Fibroblast of the aortic adventitia (primary cell): Measurements from ENCODE around the gene XRRA1. TPM values are rescaled to one million over a fixed set of nuclear protein-coding genes. Genes with fewer than 3 reads are reported as not detected.
"Not testable (repeated sequence)": the region's sequence is repeated elsewhere in the genome, so short reads cannot be mapped to it uniquely, and the experiment has no call there.

ENCODE experiments used
- DNase-seq: peaks from one replicate; pipeline ENCODE4 v3.0.0-alpha.2; 2010; ENCODE audit warnings: low read depth
- H3K4me3 ChIP-seq: 2 replicates; pipeline ENCODE4 v1.5.1; 2011; ENCODE audit warnings: low read depth, mild to moderate bottlenecking, control low read depth, low read length, moderate library complexity
- CTCF ChIP-seq: IDR thresholded peaks from 2 replicates; pipeline ENCODE4 v1.5.1; 2011; ENCODE audit warnings: mild to moderate bottlenecking, low read length, control low read depth, inconsistent platforms; ENCODE audit not compliant: insufficient read depth
- total RNA-seq: library from RNA; depleted of rRNA; stranded (reverse); fragments of >200 nt; gene quantifications from 2 replicates; pipeline ENCODE4 v1.2.3, GENCODE V29; 2012; ENCODE audit warnings: low replicate concordance

The XRRA1 gene
- total RNA-seq, 1 donor: 14.5 TPM

GRCh38 chr11:74966651-74967050, 17.8 kb upstream of the XRRA1 start:
- DNase-seq: no peak
- no peak for TF ChIP-seq CTCF
- no peak overlapping the region for H3K4me3 ChIP-seq

DNA sequence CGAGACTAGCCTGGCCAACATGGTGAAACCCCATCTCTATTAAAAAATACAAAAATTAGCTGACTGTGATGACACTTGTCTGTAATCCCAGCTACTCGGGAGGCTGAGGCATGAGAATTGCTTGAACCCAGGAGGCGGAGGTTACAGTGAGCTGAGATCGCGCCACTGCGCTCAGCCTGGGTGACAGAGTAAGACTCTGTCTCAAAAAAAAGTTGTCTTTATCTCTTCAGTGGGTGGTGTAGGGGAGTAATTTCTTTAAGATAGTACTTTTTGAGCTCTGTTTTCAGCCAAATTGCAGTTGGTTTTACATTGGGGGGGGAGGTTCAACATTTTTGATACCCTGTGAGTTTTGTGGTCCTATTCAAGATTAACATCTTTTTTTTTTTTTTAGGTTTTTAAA, 11.2 kb upstream of the XRRA1 start:
- not testable (repeated sequence) for H3K4me3 ChIP-seq, DNase-seq

DNA sequence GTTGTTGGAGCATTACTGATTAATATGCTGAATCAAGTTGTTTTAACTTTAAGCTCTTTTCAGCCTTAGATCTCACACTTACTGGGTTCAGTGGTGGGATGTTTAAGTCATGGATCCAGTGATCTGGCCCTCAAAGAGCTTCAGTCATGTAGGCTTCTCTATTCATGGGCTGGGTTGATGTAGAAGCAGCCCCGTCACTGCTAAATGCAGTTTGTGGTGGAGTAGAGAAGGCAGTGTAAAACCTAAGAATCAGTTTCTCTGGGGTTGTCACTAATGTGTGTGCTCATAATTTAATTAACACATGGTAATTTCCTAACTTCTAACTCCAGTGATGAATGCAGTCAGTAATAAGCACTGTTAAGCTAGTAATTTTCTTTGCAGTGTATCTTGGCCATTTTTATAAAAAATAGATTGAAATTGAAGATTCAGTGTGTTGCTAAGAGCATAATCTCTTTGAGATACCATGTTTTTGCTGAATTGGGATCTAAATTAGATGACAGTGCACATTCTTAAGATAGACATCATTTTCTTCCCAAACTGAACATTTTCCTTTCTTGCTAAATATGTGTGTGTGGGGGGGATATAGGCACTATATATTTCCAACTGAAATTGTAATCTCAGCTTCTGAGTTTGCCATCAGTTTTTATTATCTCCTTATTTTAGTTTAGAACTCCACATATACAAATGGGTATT, 9.2 kb upstream of the XRRA1 start:
- H3K4me3 ChIP-seq: no peak overlapping the region
- no peak for DNase-seq
- no peak for TF ChIP-seq CTCF

DNA sequence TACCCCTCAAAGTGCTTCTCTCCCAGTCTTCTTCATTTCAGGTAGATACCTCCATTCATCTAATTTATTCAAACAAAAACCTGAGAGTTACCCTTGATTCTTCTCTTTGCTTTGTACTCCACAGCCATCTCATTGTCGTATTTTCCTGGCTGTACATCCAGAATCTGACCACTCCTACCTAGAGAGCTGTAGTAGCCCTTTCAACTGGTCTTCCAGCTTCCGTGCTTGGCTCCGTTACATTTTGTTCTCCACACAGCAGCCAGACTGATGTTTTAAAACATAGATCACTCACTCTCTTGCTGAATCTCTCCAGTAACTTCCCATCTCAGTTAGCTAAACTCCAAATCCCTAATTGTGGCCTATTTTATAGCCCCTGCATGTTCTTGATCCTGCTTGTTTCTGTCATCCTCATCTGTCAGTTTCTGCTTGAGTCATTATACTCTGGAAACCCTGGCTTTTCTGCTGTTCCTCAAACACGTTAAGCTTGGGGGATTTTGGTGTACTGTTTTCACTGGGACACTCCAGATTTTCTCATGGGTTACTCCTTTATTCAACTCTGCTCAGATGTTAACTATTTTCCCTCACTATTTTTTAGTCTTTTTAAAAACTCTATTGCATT, 7.6 kb upstream of the XRRA1 start:
- H3K4me3 ChIP-seq: no peak overlapping the region
- no peak for TF ChIP-seq CTCF
- no peak for DNase-seq

DNA sequence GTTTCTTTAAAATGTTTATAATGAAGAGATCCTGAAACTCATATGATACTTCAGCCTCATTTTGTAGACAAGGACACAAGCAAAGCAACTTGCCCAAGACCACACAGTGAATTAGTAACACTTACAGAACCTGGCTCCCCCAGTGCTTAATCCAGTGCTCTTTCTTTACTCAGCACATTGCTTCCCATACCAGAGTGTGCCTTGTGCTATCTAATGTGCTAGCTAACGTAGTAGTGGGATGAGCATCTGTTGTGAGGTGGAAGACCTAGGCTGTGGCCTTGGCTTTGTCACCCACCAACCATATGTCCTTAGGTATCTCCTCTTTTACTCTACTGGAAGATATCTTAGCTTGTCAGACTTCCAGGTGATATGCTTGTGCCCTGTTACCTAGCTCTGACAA, 5.3 kb upstream of the XRRA1 start:
- no peak for DNase-seq
- H3K4me3 ChIP-seq: no peak overlapping the region
- TF ChIP-seq CTCF: no peak

DNA sequence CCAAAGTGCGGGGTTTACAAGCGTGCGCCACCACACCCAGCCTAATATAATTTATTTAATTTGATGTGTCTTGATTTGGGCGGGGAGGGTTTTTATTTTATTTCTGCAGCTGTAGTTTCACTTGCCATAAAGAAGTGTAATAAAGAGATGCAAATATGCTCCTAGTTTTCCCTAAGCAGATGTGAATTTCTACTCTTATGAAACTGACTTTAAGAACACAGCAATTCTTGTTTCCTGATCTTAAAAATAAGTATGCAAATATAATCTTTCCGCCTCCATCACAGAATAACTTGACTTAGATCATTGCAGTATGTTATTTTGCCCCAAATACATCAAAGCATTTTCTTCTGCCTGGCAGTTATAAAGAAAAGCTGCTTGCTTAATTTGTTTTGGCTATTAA, 4.6 kb upstream of the XRRA1 start:
- no peak for DNase-seq
- H3K4me3 ChIP-seq: no peak overlapping the region
- TF ChIP-seq CTCF: no peak

DNA sequence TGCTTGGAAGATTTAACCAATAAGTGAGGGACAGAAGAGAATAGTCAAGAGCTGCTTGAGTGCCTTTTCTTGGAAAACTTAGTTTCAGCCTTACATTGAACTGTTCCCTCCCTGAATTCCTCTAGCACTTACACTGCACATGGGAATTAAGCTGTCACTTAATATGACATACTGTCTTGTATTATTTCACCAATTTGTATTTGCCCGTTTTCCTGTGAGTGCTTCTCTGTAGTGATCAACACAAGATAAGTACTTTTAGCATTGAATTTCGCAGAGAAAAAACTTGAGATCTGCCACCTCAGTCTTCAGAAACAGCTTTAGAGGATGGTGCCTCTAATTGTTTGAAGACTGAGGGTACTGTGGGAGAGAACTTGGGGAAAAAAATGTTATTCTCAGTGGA, 3.9 kb upstream of the XRRA1 start:
- no peak for DNase-seq
- TF ChIP-seq CTCF: no peak
- no peak overlapping the region for H3K4me3 ChIP-seq
